Activated CD8-positive, alpha-beta T cell treated with anti-CD3 and anti-CD28 coated beads, Interleukin-2, amount 10 ng/mL, durations not matched to agents 7 days and 5 days (primary cell): ENCODE data around the gene ST6GALNAC2. TPM values are rescaled to one million over a fixed set of nuclear protein-coding genes. Genes with fewer than 3 reads are reported as not detected.

Experiments used
- ATAC-seq: fragments of 150-1000 bp; cut with Tn5 transposase; one replicate; pipeline ENCODE4 v1.10.0; 2021; ENCODE audit warnings: moderate library complexity
- CTCF ChIA-PET: fragments of 350-600 bp; sonication (Branson Sonifier 250); formaldehyde crosslinking; loops from one replicate; lab custom pipeline; 2021; ENCODE audit warnings: antibody characterized with exemption; lab: Charles Lee
- POLR2A ChIA-PET: fragments of 350-600 bp; sonication (Branson Sonifier 250); formaldehyde crosslinking; loops from one replicate; lab custom pipeline; 2021; ENCODE audit warnings: antibody characterized with exemption; lab: Charles Lee
- DNase-seq: peaks from one replicate; pipeline ENCODE4 v3.0.0-alpha.2; 2020
- H3K27ac Mint-ChIP-seq: one replicate; pipeline ENCODE4 v1.8.0; 2021; ENCODE audit warnings: mild to moderate bottlenecking, mixed read lengths
- H3K27me3 Mint-ChIP-seq: one replicate; pipeline ENCODE4 v1.8.0; 2021; ENCODE audit warnings: low read depth, mixed read lengths
- H3K36me3 Mint-ChIP-seq: one replicate; pipeline ENCODE4 v1.8.0; 2021; ENCODE audit warnings: low read depth, mixed read lengths
- H3K4me1 Mint-ChIP-seq: one replicate; pipeline ENCODE4 v1.8.0; 2021; ENCODE audit warnings: low read depth, mixed read lengths
- H3K4me3 Mint-ChIP-seq: one replicate; pipeline ENCODE4 v1.8.0; 2021; ENCODE audit warnings: mild to moderate bottlenecking, mixed read lengths
- H3K9me3 Mint-ChIP-seq: one replicate; pipeline ENCODE4 v1.8.0; 2022; ENCODE audit warnings: mixed read lengths; ENCODE audit not compliant: insufficient read depth
- total RNA-seq, 2 experiments: library from RNA; stranded (reverse); gene quantifications; one replicate each; pipeline ENCODE4 v1.2.3, GENCODE V29; 2021

Gene ST6GALNAC2
- total RNA-seq, 2 experiments from 2014 or later: not detected

GRCh38 chr17:76597156-76598003 lies 11.7 kb upstream of the ST6GALNAC2 start:
- H3K27me3 Mint-ChIP-seq: peaks cover 17% of the 10 kb centered on the region
- CTCF ChIA-PET: interaction anchor here (0.6 to 2.2 kb wide), 2 partner anchors 57 to 75 kb away, joined by 3 to 7 read pairs; partner anchors contain the start of gene PRCD
- H3K36me3 Mint-ChIP-seq: peaks cover 4% of the 10 kb centered on the region
- peaks cover 14% of the 10 kb centered on the region for H3K4me1 Mint-ChIP-seq
- no peaks in the 10 kb centered on the region for H3K9me3 Mint-ChIP-seq
- H3K4me3 Mint-ChIP-seq: no peak overlapping the region
- DNase-seq: no peak
- POLR2A ChIA-PET: no interaction called here
- no peak for ATAC-seq
- no peak overlapping the region for H3K27ac Mint-ChIP-seq

- Mint-ChIP-seq H3K36me3 (no peaks in the 10 kb centered on the region), H3K27me3 (peaks cover 18% of the 10 kb centered on the region), H3K9me3 (no peaks in the 10 kb centered on the region), H3K4me3 (no peak overlapping the region), H3K27ac (no peak overlapping the region), H3K4me1 (no peaks in the 10 kb centered on the region)
- ATAC-seq: no peak
- CTCF ChIA-PET: interaction anchor here (1.1 to 1.8 kb wide), 3 partner anchors 30 to 87 kb away, joined by 3 to 15 read pairs (median 4); no protein-coding TSS in a partner anchor
- POLR2A ChIA-PET: interaction anchor here (0.6 kb wide), 1 partner anchor 10 kb away, joined by 3 read pairs; no protein-coding TSS in a partner anchor
- DNase-seq: no peak
These were observed 9.0 kb upstream of the ST6GALNAC2 start for GRCh38 chr17:76594690-76595089.

GRCh38 chr17:76593959-76594358 lies 8.3 kb upstream of the ST6GALNAC2 start:
- ATAC-seq (no peak), DNase-seq (no peak)
- Mint-ChIP-seq H3K27ac (no peak overlapping the region), H3K4me3 (no peak overlapping the region), H3K4me1 (no peaks in the 10 kb centered on the region), H3K9me3 (no peaks in the 10 kb centered on the region), H3K36me3 (no peaks in the 10 kb centered on the region), H3K27me3 (peaks cover 24% of the 10 kb centered on the region)
- ChIA-PET POLR2A (no interaction called here), CTCF (interaction anchor here (0.9 to 1.8 kb wide), 5 partner anchors 30 to 88 kb away, joined by 3 to 15 read pairs (median 3); no protein-coding TSS in a partner anchor)

- CTCF ChIA-PET: interaction anchor here (0.9 to 1.8 kb wide), 4 partner anchors 31 to 65 kb away, joined by 3 to 15 read pairs (median 4); no protein-coding TSS in a partner anchor
- H3K9me3 Mint-ChIP-seq: no peaks in the 10 kb centered on the region
- no peak for DNase-seq
- H3K4me3 Mint-ChIP-seq: no peak overlapping the region
- no peaks in the 10 kb centered on the region for H3K36me3 Mint-ChIP-seq
- ATAC-seq: no peak
- H3K27ac Mint-ChIP-seq: no peak overlapping the region
- peaks cover 28% of the 10 kb centered on the region for H3K27me3 Mint-ChIP-seq
- no peaks in the 10 kb centered on the region for H3K4me1 Mint-ChIP-seq
- POLR2A ChIA-PET: no interaction called here
These were observed 7.7 kb upstream of the ST6GALNAC2 start for GRCh38 chr17:76593384-76593826.

GRCh38 chr17:76588182-76588581 lies 2.5 kb upstream of the ST6GALNAC2 start:
- Mint-ChIP-seq H3K27me3 (peaks cover 53% of the 10 kb centered on the region), H3K4me3 (no peak overlapping the region), H3K27ac (no peak overlapping the region), H3K36me3 (no peaks in the 10 kb centered on the region), H3K4me1 (peaks cover 10% of the 10 kb centered on the region), H3K9me3 (no peaks in the 10 kb centered on the region)
- ChIA-PET CTCF (interaction anchor here (0.9 to 1.5 kb wide), 4 partner anchors 8 to 94 kb away, joined by 3 to 8 read pairs (median 4); no protein-coding TSS in a partner anchor), POLR2A (interaction anchor here (1.2 kb wide), 1 partner anchor 30 kb away, joined by 3 read pairs; no protein-coding TSS in a partner anchor)
- ATAC-seq: no peak
- no peak for DNase-seq

GRCh38 chr17:76586741-76587487 lies 1.3 kb upstream of the ST6GALNAC2 start:
- no peak for DNase-seq
- Mint-ChIP-seq H3K4me3 (no peak overlapping the region), H3K4me1 (peaks cover 10% of the 10 kb centered on the region), H3K27ac (no peak overlapping the region), H3K27me3 (peaks cover 57% of the 10 kb centered on the region), H3K9me3 (no peaks in the 10 kb centered on the region), H3K36me3 (no peaks in the 10 kb centered on the region)
- ChIA-PET POLR2A (interaction anchor here (0.6 kb wide), 1 partner anchor 13 kb away, joined by 3 read pairs; no protein-coding TSS in a partner anchor), CTCF (interaction anchor here (0.9 to 3.4 kb wide), 6 partner anchors 29 to 178 kb away, joined by 3 to 25 read pairs (median 6); no protein-coding TSS in a partner anchor)
- no peak for ATAC-seq

- Mint-ChIP-seq H3K36me3 (no peaks in the 10 kb centered on the region), H3K27ac (no peak overlapping the region), H3K9me3 (no peaks in the 10 kb centered on the region), H3K4me1 (peaks cover 10% of the 10 kb centered on the region), H3K27me3 (peaks cover 57% of the 10 kb centered on the region), H3K4me3 (peak overlapping the region; percentile 56)
- CTCF ChIA-PET: interaction anchor here (0.9 to 3.4 kb wide), 7 partner anchors 27 to 129 kb away, joined by 3 to 25 read pairs (median 7); no protein-coding TSS in a partner anchor
- DNase-seq (no peak), ATAC-seq (peak; percentile 45)
- POLR2A ChIA-PET: interaction anchor here (0.6 kb wide), 1 partner anchor 10 kb away, joined by 3 read pairs; no protein-coding TSS in a partner anchor
These were observed 519 bp downstream of the ST6GALNAC2 start for GRCh38 chr17:76585033-76585648.

GRCh38 chr17:76584427-76585032 lies 1.1 kb downstream of the ST6GALNAC2 start:
- CTCF ChIA-PET: interaction anchor here (0.9 to 3.4 kb wide), 4 partner anchors 26 to 130 kb away, joined by 3 to 25 read pairs (median 6); no protein-coding TSS in a partner anchor
- no peak for DNase-seq
- no peaks in the 10 kb centered on the region for H3K36me3 Mint-ChIP-seq
- POLR2A ChIA-PET: interaction anchor here (0.6 kb wide), 1 partner anchor 11 kb away, joined by 3 read pairs; no protein-coding TSS in a partner anchor
- no peak for ATAC-seq
- peaks cover 52% of the 10 kb centered on the region for H3K27me3 Mint-ChIP-seq
- H3K9me3 Mint-ChIP-seq: no peaks in the 10 kb centered on the region
- peak overlapping the region; percentile 56 for H3K4me3 Mint-ChIP-seq
- H3K4me1 Mint-ChIP-seq: peaks cover 12% of the 10 kb centered on the region
- no peak overlapping the region for H3K27ac Mint-ChIP-seq

GRCh38 chr17:76582660-76583059 lies 3.0 kb downstream of the ST6GALNAC2 start:
- ChIA-PET CTCF (no interaction called here), POLR2A (no interaction called here)
- H3K4me1 Mint-ChIP-seq: peaks cover 16% of the 10 kb centered on the region
- peaks cover 37% of the 10 kb centered on the region for H3K27me3 Mint-ChIP-seq
- H3K4me3 Mint-ChIP-seq: no peak overlapping the region
- ATAC-seq (no peak), DNase-seq (no peak)
- no peak overlapping the region for H3K27ac Mint-ChIP-seq
- H3K36me3 Mint-ChIP-seq: no peaks in the 10 kb centered on the region
- H3K9me3 Mint-ChIP-seq: no peaks in the 10 kb centered on the region

- no peaks in the 10 kb centered on the region for H3K36me3 Mint-ChIP-seq
- ChIA-PET CTCF (interaction anchor here (0.8 kb wide), 1 partner anchor 100 kb away, joined by 3 read pairs; no protein-coding TSS in a partner anchor), POLR2A (no interaction called here)
- ATAC-seq (no peak), DNase-seq (no peak)
- peaks cover 13% of the 10 kb centered on the region for H3K4me1 Mint-ChIP-seq
- no peak overlapping the region for H3K4me3 Mint-ChIP-seq
- peaks cover 27% of the 10 kb centered on the region for H3K27me3 Mint-ChIP-seq
- H3K27ac Mint-ChIP-seq: no peak overlapping the region
- H3K9me3 Mint-ChIP-seq: no peaks in the 10 kb centered on the region
These were observed 4.1 kb downstream of the ST6GALNAC2 start for GRCh38 chr17:76581515-76581914.
